Ishikawa (cell line): Measurements from ENCODE around the gene C1QL3.

ENCODE experiments used
- CEBPB ChIP-seq: IDR thresholded peaks from 2 replicates; pipeline ENCODE4 v1.6.1; 2012
- CREB1 ChIP-seq: IDR thresholded peaks from 2 replicates; pipeline ENCODE4 v1.6.1; 2012; ENCODE audit warnings: low read depth
- EGR1 ChIP-seq: IDR thresholded peaks from 2 replicates; pipeline ENCODE4 v1.6.1; 2012
- EP300 ChIP-seq: IDR thresholded peaks from 2 replicates; pipeline ENCODE4 v1.6.1; 2012; ENCODE audit warnings: borderline replicate concordance
- NFIC ChIP-seq: IDR thresholded peaks from 2 replicates; pipeline ENCODE4 v1.6.1; 2012
- RAD21 ChIP-seq: IDR thresholded peaks from 2 replicates; pipeline ENCODE4 v1.6.1; 2012; ENCODE audit warnings: low read depth
- REST ChIP-seq: IDR thresholded peaks from 2 replicates; pipeline ENCODE4 v1.6.1; 2012; ENCODE audit warnings: low read depth, mild to moderate bottlenecking
- TAF1 ChIP-seq: IDR thresholded peaks from 2 replicates; pipeline ENCODE4 v1.6.1; 2012; ENCODE audit warnings: low read depth, mild to moderate bottlenecking
- TCF12 ChIP-seq: IDR thresholded peaks from 2 replicates; pipeline ENCODE4 v1.6.1; 2012; ENCODE audit warnings: low read depth
- TEAD4 ChIP-seq: IDR thresholded peaks from 2 replicates; pipeline ENCODE4 v1.6.1; 2012
- USF1 ChIP-seq: IDR thresholded peaks from 2 replicates; pipeline ENCODE4 v1.6.1; 2012
- YY1 ChIP-seq: IDR thresholded peaks from 2 replicates; pipeline ENCODE4 v1.6.1; 2012; ENCODE audit warnings: low read depth

DNA sequence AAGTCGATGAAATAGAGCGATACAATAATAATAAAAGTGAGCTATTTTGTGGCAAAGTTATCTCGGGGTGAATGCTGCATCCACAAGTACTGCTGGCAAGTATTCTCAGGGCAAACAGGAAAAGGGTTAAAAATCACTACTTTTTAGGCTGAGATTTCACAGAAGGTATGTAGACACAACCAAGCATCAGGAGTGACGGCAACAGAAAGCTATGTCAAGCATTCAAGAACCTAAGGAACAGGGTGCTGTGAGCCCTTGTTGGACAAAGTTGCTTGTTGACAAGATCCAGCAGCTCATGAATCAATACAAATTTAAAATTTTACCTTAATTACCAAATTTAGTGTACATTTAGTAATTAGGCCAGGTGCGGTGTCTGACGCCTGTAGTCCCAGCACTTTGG is 41.2 kb upstream of the C1QL3 start:
- TF ChIP-seq EP300 (no peak), TCF12 (no peak), TAF1 (no peak), EGR1 (no peak), REST (no peak), NFIC (no peak), USF1 (no peak), YY1 (no peak), CEBPB (no peak), CREB1 (no peak), RAD21 (no peak), TEAD4 (no peak)
